ENCODE measurements around the gene BCKDHB. TPM values are rescaled to one million over a fixed set of nuclear protein-coding genes. Genes with fewer than 3 reads are reported as not detected.

Gene BCKDHB
- total and polyA plus RNA-seq, 2 donors (not counting 3 experiments of a cell fraction or from before 2014, with no cell fraction given), result 5.6 to 12.2 TPM

- DNase-seq (ENCODE audit: low read depth, low spot score) (no peak), FAIRE-seq (no peak)
- ChIA-PET CTCF (interaction anchor here (1.3 to 4.8 kb wide), 2 partner anchors 11 kb away, joined by 4 to 38 read pairs; no protein-coding TSS in a partner anchor), POLR2A (no interaction called here)
- Histone ChIP-seq H2AFZ (ENCODE audit: low read depth, low read length) (no peak overlapping the region), H4K20me1 (replicated peaks; ENCODE audit: control insufficient read depth, extremely low read depth, insufficient read depth, low read length) (no peaks in the 10 kb centered on the region), H3K79me2 (ENCODE audit: control insufficient read depth, insufficient read depth, low read length) (no peaks in the 10 kb centered on the region), H3K4me3 (replicated peaks in 1 of 3; ENCODE audit: insufficient read depth in 1 of 3, low read depth in 1 of 3, low read length in 3 of 3) (no peak overlapping the region), H3K27ac (ENCODE audit: insufficient read depth, low read depth, low read length) (no peak overlapping the region), H3K4me1 (ENCODE audit: control insufficient read depth, extremely low read depth, insufficient read depth, low read length) (no peaks in the 10 kb centered on the region), H3K27me3 (ENCODE audit: control insufficient read depth in 2 of 2, insufficient read depth in 2 of 2, low read length in 2 of 2) (no peaks in the 10 kb centered on the region), H3K9me1 (replicated peaks; ENCODE audit: control insufficient read depth, extremely low read depth, insufficient read depth, low read length) (no peaks in the 10 kb centered on the region), H3K9me3 (replicated peaks; ENCODE audit: control insufficient read depth, insufficient read depth, low read length) (no peaks in the 10 kb centered on the region), H3K4me2 (ENCODE audit: insufficient read depth, low read length) (no peak overlapping the region), H3K9ac (replicated peaks; ENCODE audit: extremely low read depth, insufficient read depth, low read length) (no peak overlapping the region), H3K36me3 (ENCODE audit: control insufficient read depth in 2 of 2, extremely low read depth in 1 of 2, insufficient read depth in 2 of 2, low read length in 2 of 2) (no peaks in the 10 kb centered on the region)
- BruUV-seq (replicated peaks), result no TSS peak
- dilution Hi-C loops (cut with MboI; ENCODE audit: extremely low pct_ligation_motif_present, low sequenced_read_pairs), result no loop called here
- TF ChIP-seq JUN (IDR thresholded peaks at IDR 0.05; ENCODE audit: borderline replicate concordance, insufficient read depth, insufficient read length, low read depth), result no peak
- no peak for TF ChIP-seq POLR2AphosphoS5 (IDR thresholded peaks at IDR 0.05; ENCODE audit: insufficient read depth, low read depth, low read length)
- TF ChIP-seq, protein P1, sequence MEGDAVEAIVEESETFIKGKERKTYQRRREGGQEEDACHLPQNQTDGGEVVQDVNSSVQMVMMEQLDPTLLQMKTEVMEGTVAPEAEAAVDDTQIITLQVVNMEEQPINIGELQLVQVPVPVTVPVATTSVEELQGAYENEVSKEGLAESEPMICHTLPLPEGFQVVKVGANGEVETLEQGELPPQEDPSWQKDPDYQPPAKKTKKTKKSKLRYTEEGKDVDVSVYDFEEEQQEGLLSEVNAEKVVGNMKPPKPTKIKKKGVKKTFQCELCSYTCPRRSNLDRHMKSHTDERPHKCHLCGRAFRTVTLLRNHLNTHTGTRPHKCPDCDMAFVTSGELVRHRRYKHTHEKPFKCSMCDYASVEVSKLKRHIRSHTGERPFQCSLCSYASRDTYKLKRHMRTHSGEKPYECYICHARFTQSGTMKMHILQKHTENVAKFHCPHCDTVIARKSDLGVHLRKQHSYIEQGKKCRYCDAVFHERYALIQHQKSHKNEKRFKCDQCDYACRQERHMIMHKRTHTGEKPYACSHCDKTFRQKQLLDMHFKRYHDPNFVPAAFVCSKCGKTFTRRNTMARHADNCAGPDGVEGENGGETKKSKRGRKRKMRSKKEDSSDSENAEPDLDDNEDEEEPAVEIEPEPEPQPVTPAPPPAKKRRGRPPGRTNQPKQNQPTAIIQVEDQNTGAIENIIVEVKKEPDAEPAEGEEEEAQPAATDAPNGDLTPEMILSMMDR (IDR thresholded peaks at IDR 0.05; ENCODE audit: extremely low read depth in 1 of 2, insufficient read depth in 1 of 2, low read depth in 1 of 2, low read length in 2 of 2), result no peak
- no peak for TF ChIP-seq MYC (IDR thresholded peaks at IDR 0.05; ENCODE audit: low read depth, low read length)
- no peak for TF ChIP-seq GATA2 (IDR thresholded peaks at IDR 0.05; ENCODE audit: insufficient read depth, insufficient read length, low read depth, low read length)
- TF ChIP-seq, protein P2, sequence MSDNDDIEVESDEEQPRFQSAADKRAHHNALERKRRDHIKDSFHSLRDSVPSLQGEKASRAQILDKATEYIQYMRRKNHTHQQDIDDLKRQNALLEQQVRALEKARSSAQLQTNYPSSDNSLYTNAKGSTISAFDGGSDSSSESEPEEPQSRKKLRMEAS (IDR thresholded peaks at IDR 0.05; ENCODE audit: insufficient read depth, insufficient read length), result no peak
- TF ChIP-seq POLR2A (IDR thresholded peaks at IDR 0.05; ENCODE audit: low read depth, low read length), result no peak
- no peak for TF ChIP-seq EZH2 (IDR thresholded peaks at IDR 0.05; ENCODE audit: borderline replicate concordance, low read depth, low read length, severe bottlenecking)
- no peak for TF ChIP-seq FOS (IDR thresholded peaks at IDR 0.05; ENCODE audit: borderline replicate concordance, insufficient read depth, low read length)
- intact Hi-C loops (cut with micrococcal nuclease), result no loop called here
Measured at GRCh38 chr6:80203283-80203682, 96.8 kb downstream of the BCKDHB start.

All from endothelial cell of umbilical vein (primary cell).